ENCODE results near the gene SLC16A9.

SLC16A9 gene

DNA sequence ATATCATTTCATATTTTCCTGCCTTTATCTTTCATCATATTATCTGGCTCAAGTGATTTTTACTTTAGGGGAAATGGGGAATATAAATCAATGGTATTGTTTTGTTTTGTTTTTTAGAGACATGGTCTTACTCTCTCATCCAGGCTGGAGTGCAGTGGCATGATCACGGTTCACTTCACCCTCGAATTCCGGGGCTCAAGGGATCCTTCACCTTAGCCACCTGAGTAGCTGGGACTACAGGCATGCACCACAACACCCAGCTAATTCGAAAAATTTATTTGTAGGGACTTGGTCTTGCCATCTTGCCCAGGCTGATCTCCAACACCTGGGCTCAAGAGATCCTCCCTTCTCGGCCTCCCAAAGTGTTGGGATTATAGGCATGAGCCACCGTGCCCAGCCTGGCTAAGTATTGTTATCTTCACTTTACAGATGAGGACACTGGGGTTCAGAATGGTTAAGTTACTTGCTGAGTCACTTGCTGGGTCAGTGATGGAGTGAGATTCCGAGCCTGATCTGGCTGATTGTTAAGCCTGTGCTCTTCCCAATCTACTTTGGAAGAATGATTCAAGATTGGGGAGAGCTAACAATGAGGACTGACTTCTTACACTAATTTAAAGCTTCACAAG is 3.7 kb upstream of the SLC16A9 start:
- DNase-seq = no peak

- no peak for DNase-seq
Observed at GRCh38 chr10:59711871-59712494, 2.3 kb upstream of the SLC16A9 start.

DNA sequence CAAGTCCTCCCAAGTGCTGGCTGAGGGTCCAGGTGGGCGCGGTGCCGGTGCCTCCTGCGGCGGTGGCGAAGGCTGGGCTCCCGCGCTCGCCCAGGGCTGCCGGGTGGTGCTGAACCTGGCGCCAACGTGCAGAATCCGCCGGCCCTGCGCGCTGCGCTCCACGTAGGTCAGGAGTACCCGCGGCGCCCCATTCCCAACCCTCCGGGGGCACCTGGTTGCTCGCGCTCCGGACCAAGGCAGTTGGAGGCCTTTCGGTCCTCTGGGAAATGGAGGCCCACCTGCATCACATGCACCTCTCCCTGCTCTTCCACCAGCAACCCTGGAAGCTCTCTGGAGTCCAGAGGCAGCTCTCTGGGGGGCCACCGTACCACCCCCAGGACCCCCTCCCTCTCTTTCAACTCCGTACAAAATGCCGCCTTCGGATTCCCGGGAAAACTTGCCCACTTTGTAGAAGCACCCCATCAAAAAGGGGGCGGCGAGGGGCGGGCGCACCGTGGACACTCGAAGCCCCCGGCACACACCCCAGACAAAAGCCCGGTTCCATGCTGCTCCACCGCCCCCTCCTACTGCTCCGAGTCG is 745 bp downstream of the SLC16A9 start:
- no peak for DNase-seq

DNA sequence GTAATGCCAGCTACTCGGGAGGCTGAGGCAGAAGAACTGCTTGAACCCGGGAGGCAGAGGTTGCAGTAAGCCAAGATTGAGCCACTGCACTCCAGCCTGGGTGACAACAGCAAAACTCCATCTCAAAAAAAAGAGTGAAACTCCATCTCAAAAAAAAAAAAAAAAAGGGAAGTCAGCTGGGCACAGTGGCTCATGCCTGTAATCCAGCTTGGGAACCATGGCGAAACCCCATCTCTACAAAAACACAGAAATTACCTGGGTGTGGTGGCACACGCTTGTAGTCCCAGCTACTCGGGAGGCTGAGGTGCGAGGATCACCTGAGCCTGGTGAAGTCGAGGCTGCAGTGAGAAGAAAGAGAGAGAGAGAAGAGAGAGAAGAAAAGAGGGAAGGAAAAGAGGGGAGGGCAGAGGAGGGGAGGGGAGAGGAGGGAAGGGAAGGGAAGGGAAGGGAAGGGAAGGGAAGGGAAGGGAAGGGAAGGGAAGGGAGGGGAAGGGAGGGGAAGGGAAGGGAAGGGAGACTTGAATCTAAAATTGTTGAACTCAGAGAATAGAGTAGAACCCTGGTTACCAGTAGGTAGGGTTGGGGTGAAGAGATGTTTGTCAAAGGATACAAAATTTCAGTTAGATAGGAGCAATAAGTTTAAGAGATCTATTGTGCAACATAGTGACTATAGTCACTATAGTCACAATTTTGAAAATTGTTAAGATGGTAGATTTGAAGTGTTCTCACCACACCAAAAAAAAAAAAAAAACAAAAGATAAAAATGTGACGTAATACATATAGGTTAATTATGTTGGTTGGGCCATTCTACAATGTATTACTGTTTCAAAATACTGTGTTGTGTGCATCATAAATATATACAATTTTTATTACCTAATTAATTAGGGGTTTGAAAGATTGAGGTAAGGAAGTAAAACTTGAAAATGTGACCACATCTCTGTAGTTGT is 2.5 kb downstream of the SLC16A9 start:
- DNase-seq = no peak

- no peak for DNase-seq
Observed at GRCh38 chr10:59705931-59706330, 3.7 kb downstream of the SLC16A9 start.

- DNase-seq = no peak
Observed at GRCh38 chr10:59704630-59705029, 5.0 kb downstream of the SLC16A9 start.

GRCh38 chr10:59702347-59702746 is 7.3 kb downstream of the SLC16A9 start:
- no peak for DNase-seq

DNA sequence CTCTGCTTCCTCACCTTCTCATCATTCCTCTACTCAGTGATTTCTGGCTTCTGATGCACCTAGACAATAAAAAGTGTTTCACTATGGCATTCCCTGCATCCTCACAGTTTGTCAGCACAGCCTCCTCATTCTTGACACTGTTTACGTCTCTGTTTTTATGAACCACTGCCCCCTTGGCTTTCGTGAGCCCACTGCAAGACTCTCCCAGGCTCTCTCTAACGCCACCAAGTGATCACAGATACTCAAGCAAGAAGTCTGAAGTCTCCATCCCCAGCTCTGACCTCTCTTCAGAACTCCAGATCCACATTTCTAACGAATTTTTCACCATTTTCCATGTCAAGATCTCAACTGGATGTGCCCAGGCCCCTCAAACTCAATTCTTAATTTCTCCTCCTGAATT is 8.9 kb downstream of the SLC16A9 start:
- no peak for DNase-seq

DNA sequence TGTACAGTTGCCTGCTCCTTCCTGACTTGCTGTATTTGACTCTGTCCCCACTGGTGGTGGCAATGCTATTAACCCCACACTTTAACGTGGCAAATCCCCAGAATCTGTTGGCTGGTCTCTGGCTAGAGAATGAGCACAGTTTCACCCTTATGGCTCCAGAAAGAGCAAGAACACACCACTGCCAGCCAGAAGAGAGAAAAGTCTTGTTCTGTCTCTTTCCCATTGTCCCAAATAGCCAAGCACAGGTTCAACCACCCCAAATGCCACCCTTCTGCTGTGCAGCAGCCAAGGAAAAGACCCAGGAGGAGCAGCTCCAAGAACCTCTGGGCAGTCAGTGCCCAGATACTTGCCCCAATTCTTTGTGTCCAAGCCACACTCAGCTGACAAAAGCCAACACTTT is 11.3 kb downstream of the SLC16A9 start:
- DNase-seq = no peak

DNA sequence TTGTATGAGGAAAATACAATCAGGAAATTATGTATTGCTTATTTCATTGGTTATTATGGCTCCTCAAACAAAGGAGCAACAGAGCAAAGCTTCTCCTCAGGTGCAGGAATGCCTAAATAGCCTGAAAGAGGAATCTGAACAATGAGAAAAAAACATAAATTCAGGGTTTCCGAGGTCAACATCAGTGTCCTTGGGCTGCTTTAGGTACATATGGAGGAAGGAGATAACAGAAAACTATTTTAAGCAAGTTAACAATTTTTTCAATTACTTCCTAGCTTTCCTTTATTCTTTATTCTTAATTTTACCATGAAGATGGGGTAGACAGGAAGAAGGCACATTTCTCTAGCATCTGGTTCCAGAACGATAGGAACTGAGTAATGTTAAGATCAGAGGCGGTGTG is 14.0 kb downstream of the SLC16A9 start:
- DNase-seq = no peak

- DNase-seq = no peak
Observed at GRCh38 chr10:59694936-59695335, 14.7 kb downstream of the SLC16A9 start.

DNA sequence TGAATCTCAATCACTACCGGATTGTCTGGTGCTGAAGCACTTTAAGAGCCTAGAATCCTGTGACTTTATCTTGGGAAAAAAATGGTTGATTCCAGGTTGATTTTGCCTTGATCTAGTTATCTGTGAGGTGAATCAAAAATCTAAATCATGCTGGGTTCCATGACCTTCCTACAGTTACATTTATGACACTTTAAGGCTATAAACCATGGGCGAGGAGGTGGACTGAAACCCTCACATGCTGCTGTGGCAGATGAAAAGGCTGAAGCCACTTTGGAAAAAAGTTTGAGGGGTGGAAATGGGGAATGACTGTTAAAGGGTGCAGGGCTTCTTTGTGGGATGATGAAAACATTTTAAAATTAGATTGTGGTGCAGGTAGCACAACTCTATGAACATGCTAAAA is 17.5 kb downstream of the SLC16A9 start:
- DNase-seq = no peak

DNA sequence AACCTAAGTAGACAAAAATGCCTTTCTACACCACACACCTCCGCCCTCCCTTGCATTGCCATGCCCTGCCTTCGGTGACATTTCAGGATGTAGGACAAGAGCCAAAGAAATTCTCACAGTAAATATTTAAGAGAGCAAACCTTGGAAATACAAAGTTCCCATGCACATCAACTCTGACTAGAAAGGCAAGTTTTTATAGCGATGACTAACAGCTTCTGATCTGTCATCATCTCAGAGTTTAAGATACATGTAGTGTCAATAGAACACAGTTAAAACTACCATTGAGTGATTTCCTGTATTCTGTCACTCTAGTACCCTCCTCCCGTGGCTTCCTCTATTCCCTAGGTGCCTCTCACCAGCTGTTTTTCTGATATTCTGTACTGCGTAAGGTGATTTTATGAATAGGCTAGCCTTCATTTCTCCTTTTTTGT is 20.7 kb downstream of the SLC16A9 start:
- DNase-seq = no peak

DNA sequence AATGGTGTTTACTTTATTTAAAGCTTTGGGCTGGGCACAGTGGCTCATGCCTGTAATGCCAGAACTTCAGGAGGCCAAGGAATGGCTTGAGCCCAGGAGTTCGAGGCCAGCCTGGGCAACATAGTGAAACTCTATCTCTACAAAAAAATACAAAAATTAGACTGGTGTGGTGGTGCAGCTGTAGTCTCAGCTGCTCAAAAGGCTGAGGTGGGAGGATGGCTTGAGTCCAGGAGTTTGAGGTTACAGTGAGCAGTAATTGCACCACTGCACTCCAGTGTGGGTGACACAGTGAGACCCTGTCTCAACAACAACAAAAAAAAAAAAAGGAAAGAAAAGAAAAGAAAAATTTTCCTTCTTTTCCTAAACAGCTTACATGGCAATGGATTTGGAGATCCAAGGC is 22.0 kb downstream of the SLC16A9 start:
- no peak for DNase-seq

DNA sequence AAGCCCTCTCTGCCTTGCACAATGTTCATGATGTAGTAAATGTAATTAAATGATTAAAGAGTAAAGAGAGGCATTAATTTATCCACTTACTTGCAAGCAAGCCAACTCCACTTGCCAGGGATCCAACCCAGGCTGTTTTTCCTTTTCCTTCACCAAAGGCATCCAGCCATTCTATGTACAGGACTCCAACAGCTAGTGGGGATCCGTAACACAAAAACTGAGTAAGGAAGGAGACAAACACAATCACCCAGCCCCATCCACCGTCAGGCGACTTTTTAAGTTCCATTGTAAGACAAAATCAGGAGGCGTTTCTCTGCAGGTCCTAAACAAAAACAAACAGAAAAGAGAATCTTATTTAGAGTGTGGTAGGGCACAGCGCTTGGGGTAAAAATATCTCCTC is 25.6 kb downstream of the SLC16A9 start:
- no peak for DNase-seq

GRCh38 chr10:59682986-59683937 is 26.4 kb downstream of the SLC16A9 start:
- DNase-seq = no peak

GRCh38 chr10:59680199-59680598 is 29.5 kb downstream of the SLC16A9 start:
- DNase-seq = no peak

DNA sequence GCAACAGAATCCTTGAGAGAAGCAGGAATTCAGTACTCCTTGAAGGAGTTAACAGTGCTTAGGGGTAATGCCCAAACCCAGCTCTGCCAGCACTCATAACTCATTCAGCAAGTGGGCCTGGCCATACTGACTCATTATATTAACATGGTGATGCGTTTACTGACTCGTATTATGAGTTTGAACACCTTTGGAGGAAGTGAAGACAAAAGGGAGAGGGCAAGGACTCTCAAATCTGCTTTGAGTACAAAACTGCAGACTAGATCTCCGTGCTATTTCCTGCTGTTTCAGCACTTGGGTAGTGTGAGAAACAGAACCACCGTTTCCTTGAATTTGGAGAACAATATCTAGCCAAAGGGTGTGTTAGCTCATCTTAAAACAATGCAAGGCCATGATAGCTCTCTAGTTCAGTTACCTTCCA is 30.8 kb downstream of the SLC16A9 start:
- no peak for DNase-seq

DNA sequence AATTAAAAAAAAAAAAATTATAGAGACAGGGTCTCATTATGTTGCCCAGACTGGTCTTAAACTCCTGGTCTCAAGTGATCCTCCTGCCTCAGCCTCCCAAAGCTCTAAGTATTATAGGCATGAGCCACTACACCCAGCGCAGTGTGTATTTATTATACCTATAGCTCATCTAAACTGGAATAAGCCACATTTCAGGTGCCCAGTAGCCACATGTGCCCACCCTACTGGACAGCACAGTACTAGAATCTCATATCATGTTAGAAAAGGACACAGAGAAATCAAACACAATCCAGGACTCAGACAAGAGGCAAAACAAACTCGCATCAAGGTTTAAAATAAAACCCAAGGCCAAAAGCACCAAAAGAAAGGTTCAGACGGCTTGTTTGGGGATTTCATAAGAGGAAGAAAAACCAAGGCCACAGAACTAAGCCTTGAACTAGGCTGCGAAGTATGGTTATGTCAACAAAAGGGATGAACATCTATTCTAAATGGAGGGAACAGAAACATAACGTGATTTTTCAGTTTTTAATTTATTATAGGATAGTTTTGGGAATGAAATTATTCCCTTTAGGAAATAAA is 32.3 kb downstream of the SLC16A9 start:
- DNase-seq = no peak

- no peak for DNase-seq
Observed at GRCh38 chr10:59675812-59676211, 33.8 kb downstream of the SLC16A9 start.

GRCh38 chr10:59674215-59674836 is 35.3 kb downstream of the SLC16A9 start:
- DNase-seq = no peak
